HL-60 (cell line): ENCODE results near the gene SLC24A3.

ENCODE experiments used
- CTCF ChIP-seq: IDR thresholded peaks from one replicate; pipeline ENCODE4 v1.5.1; 2011; ENCODE audit warnings: low read length, control low read depth, inconsistent platforms; ENCODE audit not compliant: insufficient read depth
- POLR2AphosphoS5 ChIP-seq: IDR thresholded peaks from 2 replicates; pipeline ENCODE4 v1.6.1; 2012; ENCODE audit warnings: low read depth
- REST ChIP-seq: IDR thresholded peaks from 2 replicates; pipeline ENCODE4 v1.6.1; 2012; ENCODE audit warnings: low read depth; ENCODE audit not compliant: insufficient replicate concordance

GRCh38 chr20:19739351-19739750, 526.9 kb downstream of the SLC24A3 start:
- TF ChIP-seq POLR2AphosphoS5 (no peak), CTCF (no peak), REST (no peak)
